ENCODE measurements around the gene FBXW7. TPM values are rescaled to one million over a fixed set of nuclear protein-coding genes. Genes with fewer than 3 reads are reported as not detected.

The FBXW7 gene
- total RNA-seq, 1 donor from 2014 or later: 21.0 TPM

GRCh38 chr4:152488246-152488645 is 47.6 kb downstream of the FBXW7 start:
- H3K4me1 Mint-ChIP-seq (ENCODE audit: unreplicated experiment): peaks cover 23% of the 10 kb centered on the region
- H3K36me3 Mint-ChIP-seq (ENCODE audit: unreplicated experiment): no peaks in the 10 kb centered on the region
- H3K27me3 Mint-ChIP-seq (ENCODE audit: unreplicated experiment): no peaks in the 10 kb centered on the region
- no peak for DNase-seq (ENCODE audit: extremely low spot score, unreplicated experiment)
- no peak overlapping the region for H3K27ac Mint-ChIP-seq (ENCODE audit: unreplicated experiment)
- H3K4me3 Mint-ChIP-seq (ENCODE audit: unreplicated experiment): no peak overlapping the region
- H3K9me3 Mint-ChIP-seq (ENCODE audit: unreplicated experiment): no peaks in the 10 kb centered on the region
- no peak for TF ChIP-seq CTCF (IDR thresholded peaks at IDR 0.05)

GRCh38 chr4:152486429-152487389 is 49.2 kb downstream of the FBXW7 start:
- no peak for DNase-seq (ENCODE audit: extremely low spot score, unreplicated experiment)
- Mint-ChIP-seq H3K27ac (ENCODE audit: unreplicated experiment) (peak overlapping the region; percentile 67), H3K4me1 (ENCODE audit: unreplicated experiment) (peaks cover 31% of the 10 kb centered on the region), H3K4me3 (ENCODE audit: unreplicated experiment) (no peak overlapping the region), H3K36me3 (ENCODE audit: unreplicated experiment) (no peaks in the 10 kb centered on the region), H3K9me3 (ENCODE audit: unreplicated experiment) (no peaks in the 10 kb centered on the region), H3K27me3 (ENCODE audit: unreplicated experiment) (no peaks in the 10 kb centered on the region)
- TF ChIP-seq CTCF (IDR thresholded peaks at IDR 0.05): no peak

DNA sequence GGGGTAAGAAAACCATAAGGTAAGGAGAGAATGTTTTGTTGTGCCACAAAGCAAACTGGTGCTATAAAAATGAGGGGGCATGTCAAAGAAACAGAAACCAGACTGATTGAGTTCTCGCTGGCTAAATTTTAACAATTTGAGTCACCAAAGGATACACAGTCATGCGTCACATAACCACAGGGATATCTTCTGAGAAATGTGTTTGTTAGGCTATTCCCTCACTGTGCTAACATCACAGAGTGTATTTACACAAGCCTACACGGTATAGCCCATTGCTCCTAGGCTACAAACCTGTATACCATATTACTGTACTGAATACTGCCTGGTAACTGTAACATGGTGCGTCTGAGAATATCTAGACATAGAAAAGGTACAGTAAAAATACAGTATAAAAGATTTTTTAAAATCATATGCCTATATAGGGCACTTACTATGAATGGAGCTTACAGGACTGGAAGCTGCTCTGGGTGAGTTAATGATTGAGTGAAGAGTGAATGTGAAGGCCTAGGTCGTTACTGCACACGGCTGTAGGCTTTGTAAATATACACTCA is 50.1 kb downstream of the FBXW7 start:
- peaks cover 31% of the 10 kb centered on the region for H3K4me1 Mint-ChIP-seq (ENCODE audit: unreplicated experiment)
- H3K4me3 Mint-ChIP-seq (ENCODE audit: unreplicated experiment): peak overlapping the region; percentile 45
- DNase-seq (ENCODE audit: extremely low spot score, unreplicated experiment): no peak
- peaks cover 2% of the 10 kb centered on the region for H3K36me3 Mint-ChIP-seq (ENCODE audit: unreplicated experiment)
- no peaks in the 10 kb centered on the region for H3K27me3 Mint-ChIP-seq (ENCODE audit: unreplicated experiment)
- TF ChIP-seq CTCF (IDR thresholded peaks at IDR 0.05): no peak
- H3K9me3 Mint-ChIP-seq (ENCODE audit: unreplicated experiment): no peaks in the 10 kb centered on the region
- peak overlapping the region; percentile 67 for H3K27ac Mint-ChIP-seq (ENCODE audit: unreplicated experiment)

GRCh38 chr4:152482211-152482610 is 53.7 kb downstream of the FBXW7 start:
- no peak for TF ChIP-seq CTCF (IDR thresholded peaks at IDR 0.05)
- H3K4me1 Mint-ChIP-seq (ENCODE audit: unreplicated experiment): peaks cover 35% of the 10 kb centered on the region
- H3K27me3 Mint-ChIP-seq (ENCODE audit: unreplicated experiment): no peaks in the 10 kb centered on the region

GRCh38 chr4:152480901-152481300 is 55.0 kb downstream of the FBXW7 start:
- TF ChIP-seq CTCF (IDR thresholded peaks at IDR 0.05): no peak
- H3K27ac Mint-ChIP-seq (ENCODE audit: unreplicated experiment): no peak overlapping the region
- H3K27me3 Mint-ChIP-seq (ENCODE audit: unreplicated experiment): no peaks in the 10 kb centered on the region
- no peak overlapping the region for H3K4me3 Mint-ChIP-seq (ENCODE audit: unreplicated experiment)
- no peaks in the 10 kb centered on the region for H3K9me3 Mint-ChIP-seq (ENCODE audit: unreplicated experiment)
- peaks cover 23% of the 10 kb centered on the region for H3K4me1 Mint-ChIP-seq (ENCODE audit: unreplicated experiment)
- H3K36me3 Mint-ChIP-seq (ENCODE audit: unreplicated experiment): peaks cover 2% of the 10 kb centered on the region
- no peak for DNase-seq (ENCODE audit: extremely low spot score, unreplicated experiment)

More at GRCh38 chr4:152482211-152482610, 53.7 kb downstream of the FBXW7 start:
- H3K9me3 Mint-ChIP-seq (ENCODE audit: unreplicated experiment): no peaks in the 10 kb centered on the region
- peaks cover 2% of the 10 kb centered on the region for H3K36me3 Mint-ChIP-seq (ENCODE audit: unreplicated experiment)
- no peak overlapping the region for H3K4me3 Mint-ChIP-seq (ENCODE audit: unreplicated experiment)
- no peak for DNase-seq (ENCODE audit: extremely low spot score, unreplicated experiment)
- H3K27ac Mint-ChIP-seq (ENCODE audit: unreplicated experiment): peak overlapping the region; percentile 32

Measured in osteocyte (in vitro differentiated cells).